HG03575 (cell line): ENCODE measurements around the gene TRAF5.
"Not testable (repeated sequence)": the region's sequence is repeated elsewhere in the genome, so short reads cannot be mapped to it uniquely, and the experiment has no call there.

ENCODE experiments used
- ATAC-seq: cut with Tn5 transposase; IDR thresholded peaks from one replicate; pipeline ENCODE4 v1.9.1; 2021; ENCODE audit not compliant: unreplicated experiment, insufficient number of reproducible peaks, low FRiP score; ENCODE audit errors: extremely low read depth

The TRAF5 gene

GRCh38 chr1:211339631-211340041 is 13.0 kb downstream of the TRAF5 start:
- ATAC-seq: no peak

GRCh38 chr1:211340622-211341507 is 14.2 kb downstream of the TRAF5 start:
- ATAC-seq: no peak

- ATAC-seq: no peak
These were observed 15.4 kb downstream of the TRAF5 start for GRCh38 chr1:211341999-211342398.

GRCh38 chr1:211343607-211344006 is 17.0 kb downstream of the TRAF5 start:
- ATAC-seq: no peak

GRCh38 chr1:211344152-211344618 is 17.6 kb downstream of the TRAF5 start:
- ATAC-seq: no peak

GRCh38 chr1:211345719-211346118 is 19.1 kb downstream of the TRAF5 start:
- no peak for ATAC-seq

- no peak for ATAC-seq
These were observed 20.6 kb downstream of the TRAF5 start for GRCh38 chr1:211347077-211347844.

- no peak for ATAC-seq
These were observed 21.9 kb downstream of the TRAF5 start for GRCh38 chr1:211348547-211348946.

- ATAC-seq: no peak
These were observed 23.1 kb downstream of the TRAF5 start for GRCh38 chr1:211349741-211350140.

- not testable (repeated sequence) for ATAC-seq
These were observed 25.4 kb downstream of the TRAF5 start for GRCh38 chr1:211352055-211352454.

GRCh38 chr1:211352465-211352864 is 25.8 kb downstream of the TRAF5 start:
- no peak for ATAC-seq

- no peak for ATAC-seq
These were observed 26.4 kb downstream of the TRAF5 start for GRCh38 chr1:211352985-211353515.

GRCh38 chr1:211353562-211354212 is 27.1 kb downstream of the TRAF5 start:
- ATAC-seq: no peak

GRCh38 chr1:211355873-211356272 is 29.2 kb downstream of the TRAF5 start:
- ATAC-seq: no peak

GRCh38 chr1:211356723-211357407 is 30.2 kb downstream of the TRAF5 start:
- no peak for ATAC-seq

GRCh38 chr1:211358685-211359084 is 32.1 kb downstream of the TRAF5 start:
- ATAC-seq: no peak

GRCh38 chr1:211359876-211360275 is 33.2 kb downstream of the TRAF5 start:
- ATAC-seq: no peak

- ATAC-seq: no peak
These were observed 34.6 kb downstream of the TRAF5 start for GRCh38 chr1:211361202-211361601.

- ATAC-seq: no peak
These were observed 43.0 kb downstream of the TRAF5 start for GRCh38 chr1:211369640-211370039.
